RWPE1 (cell line): Measurements from ENCODE around the gene UTP3.
"Not testable (repeated sequence)": the region's sequence is repeated elsewhere in the genome, so short reads cannot be mapped to it uniquely, and the experiment has no call there.

Experiments used
- CTCF ChIA-PET: fragments of 350-600 bp; sonication (Branson Sonifier 250); formaldehyde crosslinking; extraction: SDS; loops from one replicate; lab custom pipeline; 2021; lab: Yijun Ruan, JAX
- POLR2A ChIA-PET: fragments of 400-600 bp; formaldehyde crosslinking; extraction: SDS; loops from one replicate; lab custom pipeline; 2020; ENCODE audit warnings: antibody characterized with exemption; ENCODE audit not compliant: low non-redundant PET; lab: Yijun Ruan, JAX
- DNase-seq: peaks from one replicate; pipeline ENCODE4 v3.0.0; 2012; ENCODE audit warnings: low spot score
- H3K27ac ChIP-seq: fragments of 450-650 bp; 2 replicates; pipeline ENCODE4 v1.5.1; 2017
- TF ChIP-seq, protein P1 (sequence below): fragments of 450-650 bp; conservative IDR thresholded peaks from 2 replicates; pipeline ENCODE4 v1.5.1; 2017; ENCODE audit warnings: low read depth, mild to moderate bottlenecking

Gene UTP3

GRCh38 chr4:70658418-70658817, 29.9 kb upstream of the UTP3 start:
- TF ChIP-seq, protein P1, sequence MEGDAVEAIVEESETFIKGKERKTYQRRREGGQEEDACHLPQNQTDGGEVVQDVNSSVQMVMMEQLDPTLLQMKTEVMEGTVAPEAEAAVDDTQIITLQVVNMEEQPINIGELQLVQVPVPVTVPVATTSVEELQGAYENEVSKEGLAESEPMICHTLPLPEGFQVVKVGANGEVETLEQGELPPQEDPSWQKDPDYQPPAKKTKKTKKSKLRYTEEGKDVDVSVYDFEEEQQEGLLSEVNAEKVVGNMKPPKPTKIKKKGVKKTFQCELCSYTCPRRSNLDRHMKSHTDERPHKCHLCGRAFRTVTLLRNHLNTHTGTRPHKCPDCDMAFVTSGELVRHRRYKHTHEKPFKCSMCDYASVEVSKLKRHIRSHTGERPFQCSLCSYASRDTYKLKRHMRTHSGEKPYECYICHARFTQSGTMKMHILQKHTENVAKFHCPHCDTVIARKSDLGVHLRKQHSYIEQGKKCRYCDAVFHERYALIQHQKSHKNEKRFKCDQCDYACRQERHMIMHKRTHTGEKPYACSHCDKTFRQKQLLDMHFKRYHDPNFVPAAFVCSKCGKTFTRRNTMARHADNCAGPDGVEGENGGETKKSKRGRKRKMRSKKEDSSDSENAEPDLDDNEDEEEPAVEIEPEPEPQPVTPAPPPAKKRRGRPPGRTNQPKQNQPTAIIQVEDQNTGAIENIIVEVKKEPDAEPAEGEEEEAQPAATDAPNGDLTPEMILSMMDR: no peak
- CTCF ChIA-PET: no interaction called here
- H3K27ac ChIP-seq: no peak overlapping the region
- POLR2A ChIA-PET: no interaction called here
- no peak for DNase-seq

DNA sequence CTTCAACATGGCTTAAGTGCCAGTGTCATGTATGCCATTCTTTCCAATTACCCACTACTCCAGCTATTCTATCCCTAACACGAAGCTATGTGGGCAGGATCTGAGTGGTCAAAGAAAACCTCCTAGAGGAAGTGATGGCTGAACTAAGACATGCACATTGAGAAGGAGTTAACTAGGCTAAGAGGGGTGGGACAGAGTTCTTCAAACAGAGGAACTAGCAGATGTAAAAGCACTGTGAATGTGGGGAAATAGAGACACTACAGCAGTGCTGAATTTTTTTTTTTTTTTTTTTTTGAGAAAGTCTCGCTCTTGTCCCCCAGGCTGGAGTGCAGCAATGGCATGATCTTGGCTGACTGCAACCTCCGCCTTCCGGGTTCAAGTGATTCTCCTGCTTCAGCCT, 28.2 kb upstream of the UTP3 start:
- TF ChIP-seq, protein P1: no peak
- ChIA-PET POLR2A (no interaction called here), CTCF (interaction anchor here (0.6 kb wide), 2 partner anchors 101 to 1612 kb away, joined by 3 to 4 read pairs; no protein-coding TSS in a partner anchor)
- no peak for DNase-seq
- no peak overlapping the region for H3K27ac ChIP-seq

DNA sequence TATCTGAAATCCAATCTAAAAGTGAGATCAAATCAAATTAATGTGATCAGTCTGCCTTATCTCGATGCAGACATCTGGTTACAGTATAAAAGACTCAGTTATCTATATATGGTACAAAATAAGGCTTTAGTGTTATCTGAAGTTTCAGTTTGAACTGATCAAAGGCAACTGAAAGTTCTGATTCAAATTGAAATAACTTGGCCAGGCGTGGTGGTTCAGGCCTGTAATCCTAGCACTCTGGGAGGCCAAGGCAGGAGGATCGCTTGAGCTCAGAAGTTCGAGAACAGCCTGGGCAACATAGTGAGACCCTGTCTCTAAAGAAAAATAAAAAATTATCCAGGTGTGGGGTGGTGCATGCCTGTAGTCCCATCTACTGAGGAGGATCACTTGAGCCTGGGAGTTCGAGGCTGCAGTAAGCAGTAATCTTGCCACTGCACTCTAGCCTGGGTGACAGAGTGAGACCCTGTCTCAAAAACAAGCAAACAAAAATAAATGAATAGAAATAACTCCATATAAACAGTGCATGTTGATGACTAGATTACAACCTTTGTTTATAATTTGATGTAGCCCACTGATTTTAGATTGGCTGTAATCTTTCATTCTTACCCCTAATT, 26.9 kb upstream of the UTP3 start:
- DNase-seq, POLR2A ChIA-PET, H3K27ac ChIP-seq: not testable (repeated sequence)
- CTCF ChIA-PET: interaction anchor here (0.5 kb wide), 1 partner anchor 1589 kb away, joined by 3 read pairs; no protein-coding TSS in a partner anchor

DNA sequence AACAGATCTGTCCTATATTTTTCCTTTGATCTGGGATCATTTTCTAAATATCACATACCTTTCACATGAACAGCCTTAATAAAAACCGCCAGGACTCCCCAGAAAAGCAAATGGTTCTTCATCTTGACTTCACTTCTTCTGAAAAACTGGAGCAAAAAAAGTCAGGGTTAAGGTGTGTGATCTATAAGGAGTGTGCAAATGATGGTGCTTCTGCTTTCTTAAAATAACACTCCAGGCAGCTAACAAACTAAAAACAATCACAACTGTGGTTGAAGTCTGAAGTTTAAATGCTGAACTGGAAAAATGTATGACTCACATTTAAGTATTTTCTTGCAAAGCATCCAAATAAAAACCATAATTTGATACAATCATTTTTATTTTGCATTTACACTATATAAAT, 22.0 kb upstream of the UTP3 start, which contains the start of gene JCHAIN:
TSS of gene JCHAIN (minus strand) at position 140 of the 400 bp plus-strand sequence. CDS start at position 122, 18 bp downstream.
- TF ChIP-seq, protein P1: no peak
- ChIA-PET POLR2A (no interaction called here), CTCF (no interaction called here)
- no peak within 1 kb of the TSS for H3K27ac ChIP-seq
- DNase-seq: no peak

GRCh38 chr4:70667740-70668535, 20.4 kb upstream of the UTP3 start:
- ChIA-PET POLR2A (no interaction called here), CTCF (interaction anchor here (0.6 kb wide), 1 partner anchor 23 kb away, joined by 4 read pairs; no protein-coding TSS in a partner anchor)
- H3K27ac ChIP-seq: no peak overlapping the region
- DNase-seq: no peak
- TF ChIP-seq, protein P1: no peak

- ChIA-PET POLR2A (no interaction called here), CTCF (no interaction called here)
- no peak for DNase-seq
- TF ChIP-seq, protein P1: no peak
- no peak overlapping the region for H3K27ac ChIP-seq
Observed at GRCh38 chr4:70670332-70671014, 17.9 kb upstream of the UTP3 start.
